OCI-LY7 (cell line): Measurements from ENCODE around the gene RNF217. TPM values are rescaled to one million over a fixed set of nuclear protein-coding genes. Genes with fewer than 3 reads are reported as not detected.

ENCODE experiments used
- BruUV-seq: library from RNA; stranded (reverse); fragments of 400-500 nt; replicated peaks from 2 replicates; lab custom pipeline; 2021; lab: Mats Ljungman, UMichigan
- CTCF ChIA-PET: fragments of 300-600 bp; sonication (Branson Sonifier 250); formaldehyde crosslinking; loops from one replicate; lab custom pipeline; 2022; ENCODE audit warnings: antibody characterized with exemption; ENCODE audit not compliant: unreplicated experiment; lab: Charles Lee
- POLR2A ChIA-PET: fragments of 300-600 bp; sonication (Branson Sonifier 250); formaldehyde crosslinking; loops from one replicate; lab custom pipeline; 2022; ENCODE audit warnings: antibody characterized with exemption; lab: Charles Lee
- DNase-seq: peaks from one replicate; pipeline ENCODE4 v3.0.0-alpha.2; 2015; ENCODE audit warnings: low spot score
- H2AFZ ChIP-seq: fragments of 200-600 bp; sonication (generic), shearing (Covaris generic); 2 replicates; pipeline ENCODE4 v1.6.1; 2014; ENCODE audit warnings: mild to moderate bottlenecking, antibody characterized with exemption, low read length, moderate library complexity
- H3K27ac ChIP-seq: fragments of 200-600 bp; sonication (generic); 2 replicates; pipeline ENCODE4 v1.5.1; 2014; ENCODE audit warnings: mixed run types, low read depth, mild to moderate bottlenecking, moderate library complexity, low read length, inconsistent platforms; ENCODE audit not compliant: poor library complexity, severe bottlenecking
- H3K36me3 ChIP-seq: fragments of 200-600 bp; sonication (generic); 2 replicates; pipeline ENCODE4 v1.6.1; 2014; ENCODE audit warnings: mild to moderate bottlenecking, antibody characterized with exemption, low read length, moderate library complexity, mixed read lengths; ENCODE audit not compliant: insufficient read depth
- H3K4me1 ChIP-seq: fragments of 200-600 bp; sonication (generic); 2 replicates; pipeline ENCODE4 v1.5.1; 2014; ENCODE audit warnings: mild to moderate bottlenecking, low read length; ENCODE audit not compliant: insufficient read depth, poor library complexity, severe bottlenecking
- H3K4me2 ChIP-seq: fragments of 200-600 bp; sonication (generic); 2 replicates; pipeline ENCODE4 v1.6.1; 2014; ENCODE audit warnings: mild to moderate bottlenecking, low read length
- H3K4me3 ChIP-seq: fragments of 200-600 bp; sonication (generic); 2 replicates; pipeline ENCODE4 v1.5.1; 2014; ENCODE audit warnings: mild to moderate bottlenecking, low read depth, low read length; ENCODE audit not compliant: poor library complexity, severe bottlenecking
- H3K79me2 ChIP-seq: fragments of 200-600 bp; sonication (generic); 2 replicates; pipeline ENCODE4 v1.6.1; 2016; ENCODE audit warnings: low read depth, mild to moderate bottlenecking, low read length, moderate library complexity, mixed read lengths; ENCODE audit not compliant: insufficient read depth
- H3K9me2 ChIP-seq: fragments of 200-600 bp; sonication (generic); 2 replicates; pipeline ENCODE4 v1.6.1; 2016; ENCODE audit warnings: mild to moderate bottlenecking, low read length, mixed read lengths; ENCODE audit not compliant: insufficient read depth
- H3K9me3 ChIP-seq: fragments of 200-600 bp; sonication (generic); 2 replicates; pipeline ENCODE4 v1.6.1; 2014; ENCODE audit warnings: mild to moderate bottlenecking, mixed run types, low read length, mixed read lengths
- H4K20me1 ChIP-seq: fragments of 200-600 bp; sonication (generic); 2 replicates; pipeline ENCODE4 v1.6.1; 2014; ENCODE audit warnings: mild to moderate bottlenecking, antibody characterized with exemption, low read length, moderate library complexity, mixed read lengths; ENCODE audit not compliant: insufficient read depth
- EZH2phosphoT487 ChIP-seq: fragments of 200-600 bp; sonication (generic); IDR thresholded peaks from 2 replicates; pipeline ENCODE4 v1.6.1; 2018; ENCODE audit warnings: low read depth, borderline replicate concordance, mild to moderate bottlenecking, mixed run types, antibody characterized with exemption, low read length, moderate library complexity, mixed read lengths
- intact Hi-C: fragments of 100-400 bp; cut with micrococcal nuclease; formaldehyde crosslinking; loops from one replicate; pipeline ENCODE4 v1.10.0; 2022; ENCODE audit not compliant: unreplicated experiment
- total RNA-seq, 2 experiments: library from RNA; depleted of rRNA in 1 of 2; stranded (reverse); fragments of >200 nt in 1 of 2; shearing (Covaris generic) in 1 of 2; gene quantifications; 2 replicates each; pipeline ENCODE4 v1.2.3, GENCODE V29; 2014 to 2022
- TF ChIP-seq, protein P1 (sequence below): fragments of 200-600 bp; sonication (generic); conservative IDR thresholded peaks from 2 replicates; pipeline ENCODE4 v1.5.1; 2014; ENCODE audit warnings: mild to moderate bottlenecking, antibody characterized with exemption, low read length, moderate library complexity, mixed read lengths

Gene RNF217
- total RNA-seq, 2 experiments from 2014 or later, result not detected

DNA sequence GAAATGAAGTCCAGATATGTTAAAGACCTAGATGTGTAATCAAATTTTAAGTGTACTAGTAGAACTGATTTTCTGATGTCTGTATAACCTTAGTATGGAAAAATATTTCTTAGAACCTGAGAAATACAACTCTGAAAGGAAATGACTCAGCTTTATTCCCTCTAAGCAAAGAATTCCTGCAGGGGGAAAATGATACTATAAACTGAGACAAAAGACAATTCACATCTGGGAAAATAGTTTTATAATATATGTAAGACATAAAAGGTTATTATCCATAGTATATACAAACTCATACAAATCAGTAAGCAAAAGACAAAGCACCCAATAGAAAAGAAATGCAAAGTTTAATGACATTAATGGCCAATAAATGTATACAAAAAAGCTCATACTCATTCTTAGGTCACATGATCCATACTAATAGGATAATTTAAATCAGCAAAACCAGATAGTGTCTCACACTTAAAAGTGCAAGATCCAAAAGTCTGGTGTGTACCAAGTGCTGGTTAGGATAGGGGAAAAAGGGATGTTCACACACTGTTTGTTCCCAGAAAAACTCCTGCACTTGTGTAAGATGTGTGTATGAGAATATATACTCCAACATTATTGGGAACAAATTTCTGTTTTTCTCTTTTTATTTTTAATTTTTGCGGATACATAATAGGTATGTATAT, 22.6 kb downstream of the RNF217 start:
- intact Hi-C loops, result no loop called here
- CTCF ChIA-PET, result no interaction called here
- TF ChIP-seq, protein P1, sequence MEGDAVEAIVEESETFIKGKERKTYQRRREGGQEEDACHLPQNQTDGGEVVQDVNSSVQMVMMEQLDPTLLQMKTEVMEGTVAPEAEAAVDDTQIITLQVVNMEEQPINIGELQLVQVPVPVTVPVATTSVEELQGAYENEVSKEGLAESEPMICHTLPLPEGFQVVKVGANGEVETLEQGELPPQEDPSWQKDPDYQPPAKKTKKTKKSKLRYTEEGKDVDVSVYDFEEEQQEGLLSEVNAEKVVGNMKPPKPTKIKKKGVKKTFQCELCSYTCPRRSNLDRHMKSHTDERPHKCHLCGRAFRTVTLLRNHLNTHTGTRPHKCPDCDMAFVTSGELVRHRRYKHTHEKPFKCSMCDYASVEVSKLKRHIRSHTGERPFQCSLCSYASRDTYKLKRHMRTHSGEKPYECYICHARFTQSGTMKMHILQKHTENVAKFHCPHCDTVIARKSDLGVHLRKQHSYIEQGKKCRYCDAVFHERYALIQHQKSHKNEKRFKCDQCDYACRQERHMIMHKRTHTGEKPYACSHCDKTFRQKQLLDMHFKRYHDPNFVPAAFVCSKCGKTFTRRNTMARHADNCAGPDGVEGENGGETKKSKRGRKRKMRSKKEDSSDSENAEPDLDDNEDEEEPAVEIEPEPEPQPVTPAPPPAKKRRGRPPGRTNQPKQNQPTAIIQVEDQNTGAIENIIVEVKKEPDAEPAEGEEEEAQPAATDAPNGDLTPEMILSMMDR, result no peak
- TF ChIP-seq EZH2phosphoT487, result no peak
- no peak overlapping the region for H3K4me3 ChIP-seq
- no peak overlapping the region for H2AFZ ChIP-seq
- H4K20me1 ChIP-seq, result no peaks in the 10 kb centered on the region
- H3K9me3 ChIP-seq, result no peaks in the 10 kb centered on the region
- DNase-seq, result no peak
- POLR2A ChIA-PET, result no interaction called here
- no peak overlapping the region for H3K4me2 ChIP-seq
- H3K9me2 ChIP-seq, result no peaks in the 10 kb centered on the region
- H3K79me2 ChIP-seq, result no peaks in the 10 kb centered on the region
- H3K36me3 ChIP-seq, result no peaks in the 10 kb centered on the region
- no TSS peak for BruUV-seq
- no peak overlapping the region for H3K27ac ChIP-seq
- no peaks in the 10 kb centered on the region for H3K4me1 ChIP-seq

DNA sequence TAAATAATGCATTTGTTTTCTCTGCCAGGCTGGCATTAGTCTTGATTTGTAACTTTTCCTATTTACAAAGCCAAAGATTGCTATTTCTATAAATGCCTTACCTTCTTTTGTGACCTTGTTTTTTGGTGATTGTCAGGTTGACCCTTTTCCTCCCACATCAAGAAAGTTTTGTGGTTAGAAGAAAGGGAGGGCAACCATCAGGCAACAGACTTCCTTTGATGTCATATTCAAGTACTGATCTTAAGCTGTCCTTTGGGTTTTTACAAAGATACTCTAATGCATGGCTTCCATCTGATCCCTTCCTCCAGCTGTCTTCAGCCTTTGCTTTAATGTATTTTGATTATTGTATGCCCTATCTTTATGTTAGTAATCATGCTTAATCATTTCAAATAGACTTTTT, 23.9 kb downstream of the RNF217 start:
- ChIA-PET POLR2A (no interaction called here), CTCF (no interaction called here)
- Histone ChIP-seq H4K20me1 (no peaks in the 10 kb centered on the region), H3K9me2 (no peaks in the 10 kb centered on the region), H3K79me2 (no peaks in the 10 kb centered on the region), H3K4me1 (no peaks in the 10 kb centered on the region), H3K9me3 (no peaks in the 10 kb centered on the region), H3K4me3 (no peak overlapping the region), H3K36me3 (no peaks in the 10 kb centered on the region), H3K27ac (no peak overlapping the region), H3K4me2 (no peak overlapping the region), H2AFZ (no peak overlapping the region)
- no TSS peak for BruUV-seq
- intact Hi-C loops, result no loop called here
- DNase-seq, result no peak
- no peak for TF ChIP-seq EZH2phosphoT487
- TF ChIP-seq, protein P1, result no peak

DNA sequence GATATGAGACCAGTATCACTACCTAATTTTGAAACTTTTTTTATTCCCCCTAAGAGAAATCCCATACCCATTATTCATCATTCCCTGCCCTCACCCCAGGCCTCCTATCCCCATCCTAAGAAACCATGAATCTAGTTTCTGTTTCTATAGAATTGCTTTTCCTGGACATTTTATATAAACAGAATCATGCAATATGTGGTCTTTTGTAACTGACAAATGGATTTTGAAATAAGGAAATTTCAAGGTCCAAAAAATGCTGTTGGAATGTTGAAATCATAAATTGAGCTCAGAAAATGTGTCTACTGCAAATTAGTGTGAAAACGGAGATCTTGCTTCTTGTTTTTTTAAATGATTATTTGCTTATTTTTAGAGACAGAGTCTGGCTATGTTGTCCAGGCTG, 25.1 kb downstream of the RNF217 start:
- Histone ChIP-seq H3K4me1 (no peaks in the 10 kb centered on the region), H3K9me3 (no peaks in the 10 kb centered on the region), H3K27ac (no peak overlapping the region), H3K79me2 (no peaks in the 10 kb centered on the region), H2AFZ (no peak overlapping the region), H3K4me3 (no peak overlapping the region), H3K9me2 (no peaks in the 10 kb centered on the region), H3K36me3 (no peaks in the 10 kb centered on the region), H3K4me2 (no peak overlapping the region), H4K20me1 (no peaks in the 10 kb centered on the region)
- no TSS peak for BruUV-seq
- TF ChIP-seq, protein P1, result no peak
- no peak for TF ChIP-seq EZH2phosphoT487
- POLR2A ChIA-PET, result no interaction called here
- CTCF ChIA-PET, result no interaction called here
- DNase-seq, result no peak
- intact Hi-C loops, result no loop called here
